Psoas muscle (tissue), 8 donors: ENCODE results near the gene ANAPC1. TPM values are rescaled to one million over a fixed set of nuclear protein-coding genes. Genes with fewer than 3 reads are reported as not detected.
"Not testable (repeated sequence)": the region's sequence is repeated elsewhere in the genome, so short reads cannot be mapped to it uniquely, and the experiment has no call there.

Experiments used
- ATAC-seq, 4 donors: fragments of 200-7000 bp; cut with Tn5 transposase; one replicate each; pipeline ENCODE4 v1.9.1; 2020; ENCODE audit warnings: moderate library complexity in 3 of 4, mild to moderate bottlenecking in 2 of 4
- DNase-seq, 2 donors: peaks; one replicate each; pipeline ENCODE4 v3.0.0-alpha.2; 2020
- H3K27ac ChIP-seq: fragments of 200-600 bp; one replicate; pipeline ENCODE4 v1.8.0; 2022
- H3K27me3 ChIP-seq, 3 donors: fragments of 200-600 bp in 1 of 3; one replicate each; pipeline versions ENCODE4 v1.6.1 to v1.8.0; 2013 to 2022; ENCODE audit warnings: low read length in 2 of 3, mild to moderate bottlenecking in 2 of 3, moderate library complexity in 1 of 3; ENCODE audit not compliant: insufficient read depth in 3 of 3
- H3K36me3 ChIP-seq, 2 donors: fragments of 200-600 bp in 1 of 2; one replicate each; pipeline versions ENCODE4 v1.6.1 to v1.8.0; 2013 to 2022; ENCODE audit warnings: low read depth in 1 of 2, mild to moderate bottlenecking in 1 of 2, moderate library complexity in 1 of 2; ENCODE audit not compliant: insufficient read depth in 1 of 2
- H3K4me1 ChIP-seq: fragments of 200-600 bp; one replicate; pipeline ENCODE4 v1.8.0; 2022
- H3K4me3 ChIP-seq: fragments of 200-600 bp; one replicate; pipeline ENCODE4 v1.8.0; 2022; ENCODE audit warnings: mild to moderate bottlenecking
- H3K9me3 ChIP-seq: fragments of 200-600 bp; one replicate; pipeline ENCODE4 v1.8.0; 2022
- WGBS, 3 donors: extraction: QIAGEN DNeasy Blood & Tissue Kit; methylation state at CpG; one replicate each; pipeline versions ENCODE4 v1.1.6 to v1.1.7; 2013; 5-methylcytosine and 5-hydroxymethylcytosine counted together
- intact Hi-C, 2 donors: fragments of 100-400 bp; cut with DNase I; formaldehyde crosslinking; loops; one replicate each; pipeline versions ENCODE4 v1.11.0 to v1.14.2; 2022
- polyA plus RNA-seq, 3 donors: library from polyadenylated mRNA; stranded (reverse); fragments of 200-250 nt; gene quantifications; one replicate each; pipeline ENCODE4 v1.2.3, GENCODE V29; 2013
- total RNA-seq, 4 donors: library from RNA; stranded (reverse); fragmentation: NEBNext Ultra II Directional in 2 of 4; extraction: Animal tissue kit (Norgen Biotek cat#: 25700) in 2 of 4; gene quantifications; one replicate each; pipeline versions ENCODE4 v1.2.1 to v1.2.4, GENCODE V29; 2021 to 2023
- TF ChIP-seq, protein P1 (sequence below): fragments of 200-600 bp; IDR thresholded peaks from one replicate; pipeline ENCODE4 v1.8.0; 2022; ENCODE audit warnings: antibody characterized with exemption
- donor health status: healthy with polysubstance abuse.
- donor health status: DM: no; HTN: no; CAD: no; lungs with moderate emphysema.
- donor health status: Bipolar disorder and iron deficiency.
- donor health status: healthy.
- donor health status: DM: yes; HTN: yes; CAD: no.
- donor health status: DM: no; HTN: no; CAD: no.
- donor health status: DM: no; HTN: no; CAD: no.
- donor health status: DM: yes; HTN: yes; CAD: no.

The ANAPC1 gene
- total and polyA plus RNA-seq, 7 donors = 3.9 to 23.9 (median 16.3) TPM

DNA sequence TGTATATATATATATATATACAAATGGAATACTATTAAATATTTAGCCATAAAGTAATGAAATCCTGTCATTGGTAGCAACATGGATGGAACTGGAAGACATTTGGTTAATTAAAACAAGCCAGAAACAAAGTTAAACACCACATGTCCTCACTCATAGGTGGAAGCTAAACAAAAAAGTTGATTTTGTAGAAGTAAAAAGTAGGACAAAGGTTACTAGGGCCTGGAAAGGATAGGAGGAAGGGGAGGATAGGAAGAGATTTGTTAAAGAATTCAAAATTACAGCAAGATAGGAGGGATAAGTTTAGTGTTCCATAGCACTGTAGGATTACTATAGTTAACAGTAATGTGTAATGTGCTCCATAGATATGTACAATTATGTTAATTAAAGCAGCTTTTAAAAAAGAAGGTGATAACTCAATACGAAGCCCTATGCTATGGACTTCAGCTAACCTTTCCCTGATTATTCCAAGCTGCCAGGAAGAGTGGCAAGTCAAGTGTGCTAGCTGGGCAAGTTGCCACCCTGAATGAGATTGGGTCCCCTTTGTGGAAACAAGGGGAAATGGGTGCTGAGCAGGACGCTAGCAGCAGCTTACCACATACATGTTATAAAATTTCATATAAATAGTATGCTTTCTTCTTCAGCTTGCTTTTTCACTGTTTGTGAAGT is 26.8 kb upstream of the ANAPC1 start:
- intact Hi-C loops = no loop called here
- H3K4me1 ChIP-seq = peaks cover 7% of the 10 kb centered on the region
- DNase-seq = no peak
- no peaks in the 10 kb centered on the region for H3K27me3 ChIP-seq
- no peak overlapping the region for H3K4me3 ChIP-seq
- ATAC-seq = no peak
- WGBS, 3 donors = 77 to 86% (median 82%) methylated on average over 2 of the region's 2 CpGs
- H3K9me3 ChIP-seq = no peaks in the 10 kb centered on the region
- TF ChIP-seq, protein P1, sequence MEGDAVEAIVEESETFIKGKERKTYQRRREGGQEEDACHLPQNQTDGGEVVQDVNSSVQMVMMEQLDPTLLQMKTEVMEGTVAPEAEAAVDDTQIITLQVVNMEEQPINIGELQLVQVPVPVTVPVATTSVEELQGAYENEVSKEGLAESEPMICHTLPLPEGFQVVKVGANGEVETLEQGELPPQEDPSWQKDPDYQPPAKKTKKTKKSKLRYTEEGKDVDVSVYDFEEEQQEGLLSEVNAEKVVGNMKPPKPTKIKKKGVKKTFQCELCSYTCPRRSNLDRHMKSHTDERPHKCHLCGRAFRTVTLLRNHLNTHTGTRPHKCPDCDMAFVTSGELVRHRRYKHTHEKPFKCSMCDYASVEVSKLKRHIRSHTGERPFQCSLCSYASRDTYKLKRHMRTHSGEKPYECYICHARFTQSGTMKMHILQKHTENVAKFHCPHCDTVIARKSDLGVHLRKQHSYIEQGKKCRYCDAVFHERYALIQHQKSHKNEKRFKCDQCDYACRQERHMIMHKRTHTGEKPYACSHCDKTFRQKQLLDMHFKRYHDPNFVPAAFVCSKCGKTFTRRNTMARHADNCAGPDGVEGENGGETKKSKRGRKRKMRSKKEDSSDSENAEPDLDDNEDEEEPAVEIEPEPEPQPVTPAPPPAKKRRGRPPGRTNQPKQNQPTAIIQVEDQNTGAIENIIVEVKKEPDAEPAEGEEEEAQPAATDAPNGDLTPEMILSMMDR = no peak
- no peak overlapping the region for H3K27ac ChIP-seq
- no peaks in the 10 kb centered on the region for H3K36me3 ChIP-seq

DNA sequence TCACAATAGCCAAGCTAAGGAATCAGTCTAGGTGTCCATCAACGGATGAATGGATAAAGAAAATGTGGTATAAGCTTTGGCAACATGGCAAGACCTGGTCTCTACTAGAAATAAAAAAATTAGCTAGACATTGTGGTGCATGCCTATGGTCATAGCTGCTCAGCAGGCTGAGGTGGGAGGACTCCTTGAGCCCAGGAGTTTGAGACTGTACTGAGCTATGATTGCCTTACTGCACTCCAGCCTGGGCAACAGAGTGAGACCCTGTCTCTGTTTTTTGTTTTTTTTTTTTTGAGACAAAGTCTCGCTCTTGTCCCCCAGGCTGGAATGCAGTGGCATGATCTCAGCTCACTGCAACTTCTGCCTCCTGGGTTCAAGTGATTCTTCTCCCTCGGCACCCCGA is 26.0 kb upstream of the ANAPC1 start:
- H3K4me1 ChIP-seq, intact Hi-C loops, H3K36me3 ChIP-seq, H3K4me3 ChIP-seq, DNase-seq, H3K27me3 ChIP-seq, H3K9me3 ChIP-seq, H3K27ac ChIP-seq, ATAC-seq: not testable (repeated sequence)
- 88 to 91% (median 89%) methylated on average over 4 of the region's 4 CpGs for WGBS, 3 donors

DNA sequence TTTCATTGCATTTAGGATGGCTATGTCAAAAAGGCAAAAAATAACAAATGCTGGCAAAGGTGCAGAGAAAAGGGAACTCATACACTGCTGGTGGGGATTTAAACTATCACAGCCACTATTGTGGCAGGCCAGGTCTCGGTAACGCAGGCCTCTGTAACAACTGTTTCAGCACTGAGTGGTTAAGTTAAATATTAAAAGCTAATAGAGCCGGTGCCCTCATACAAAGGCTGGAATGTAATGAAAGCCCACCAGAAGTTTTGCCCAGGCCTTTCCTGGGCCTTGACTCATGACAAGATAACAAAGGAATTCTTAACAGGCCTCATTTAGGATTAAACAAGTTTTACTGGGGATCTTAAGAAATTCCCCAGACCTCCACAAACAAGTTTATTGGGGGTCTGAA is 25.1 kb upstream of the ANAPC1 start:
- Histone ChIP-seq H3K4me3 (no peak overlapping the region), H3K36me3 (no peaks in the 10 kb centered on the region), H3K27ac (no peak overlapping the region), H3K4me1 (peaks cover 7% of the 10 kb centered on the region), H3K9me3 (no peaks in the 10 kb centered on the region), H3K27me3 (no peaks in the 10 kb centered on the region)
- intact Hi-C loops = no loop called here
- TF ChIP-seq, protein P1 = no peak
- ATAC-seq (no peak), DNase-seq (no peak)
- 78 to 84% (median 81%) methylated on average over 3 of the region's 3 CpGs for WGBS, 3 donors

DNA sequence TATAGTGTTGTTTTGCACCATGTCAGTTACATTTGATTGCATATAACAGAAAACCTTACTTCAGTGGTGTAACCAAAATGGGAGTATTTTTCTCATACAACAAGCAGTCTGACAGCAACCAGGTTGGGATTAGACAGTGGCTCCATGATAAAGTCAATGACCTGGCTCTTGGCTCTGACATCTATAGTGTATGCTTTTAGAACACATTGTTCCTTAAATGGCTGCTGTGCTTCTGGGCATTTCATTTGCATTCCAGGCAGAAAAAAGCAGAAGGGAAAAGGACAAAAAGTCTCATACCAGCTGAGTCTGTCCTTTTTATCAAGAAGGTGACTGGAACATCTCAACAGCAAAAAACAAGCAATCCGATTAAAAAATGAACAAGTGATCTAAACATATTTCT is 24.6 kb upstream of the ANAPC1 start:
- Histone ChIP-seq H3K27ac (no peak overlapping the region), H3K9me3 (no peaks in the 10 kb centered on the region), H3K36me3 (no peaks in the 10 kb centered on the region), H3K4me3 (no peak overlapping the region), H3K27me3 (no peaks in the 10 kb centered on the region), H3K4me1 (peaks cover 7% of the 10 kb centered on the region)
- TF ChIP-seq, protein P1 = no peak
- intact Hi-C loops = no loop called here
- ATAC-seq = no peak
- DNase-seq = no peak
- 90 to 93% (median 91%) methylated on average over 1 of the region's 1 CpG for whole genome bisulfite sequencing, 3 donors

GRCh38 chr2:111905990-111906735 is 22.2 kb upstream of the ANAPC1 start:
- TF ChIP-seq, protein P1 = no peak
- ATAC-seq = no peak
- Histone ChIP-seq H3K27me3 (no peaks in the 10 kb centered on the region), H3K27ac (no peak overlapping the region), H3K36me3 (no peaks in the 10 kb centered on the region), H3K4me3 (no peak overlapping the region), H3K9me3 (no peaks in the 10 kb centered on the region), H3K4me1 (peaks cover 7% of the 10 kb centered on the region)
- WGBS, 3 donors = 23 to 34% (median 27%) methylated on average over 4 of the region's 4 CpGs
- intact Hi-C loops = no loop called here
- DNase-seq = no peak

- intact Hi-C loops, H3K27me3 ChIP-seq, ATAC-seq, H3K27ac ChIP-seq, H3K36me3 ChIP-seq, DNase-seq, H3K9me3 ChIP-seq, H3K4me3 ChIP-seq, H3K4me1 ChIP-seq: not testable (repeated sequence)
- WGBS, 3 donors = 89 to 93% (median 92%) methylated on average over 9 of the region's 9 CpGs
Observed at GRCh38 chr2:111905475-111905869, 21.5 kb upstream of the ANAPC1 start.
